Ascending aorta (tissue), 2 donors: ENCODE results near the gene GPR155. TPM values are rescaled to one million over a fixed set of nuclear protein-coding genes. Genes with fewer than 3 reads are reported as not detected.
"Not testable (repeated sequence)": the region's sequence is repeated elsewhere in the genome, so short reads cannot be mapped to it uniquely, and the experiment has no call there.

Source experiments
- DNase-seq, 2 donors: peaks; one replicate each; pipeline ENCODE4 v3.0.0-alpha.2; 2019; ENCODE audit warnings: low spot score in 2 of 2
- H3K27ac ChIP-seq, 2 donors: fragments of 200-600 bp; sonication (generic); one replicate each; pipeline ENCODE4 v1.5.1; 2016 to 2017; ENCODE audit warnings: mild to moderate bottlenecking in 1 of 2
- H3K27me3 ChIP-seq: fragments of 200-600 bp; sonication (generic); one replicate; pipeline ENCODE4 v1.5.1; 2017
- H3K36me3 ChIP-seq, 2 donors: fragments of 200-600 bp; sonication (generic); one replicate each; pipeline ENCODE4 v1.5.1; 2016
- H3K4me1 ChIP-seq, 2 donors: fragments of 200-600 bp; sonication (generic); one replicate each; pipeline ENCODE4 v1.5.1; 2016 to 2017; ENCODE audit warnings: mild to moderate bottlenecking in 1 of 2
- H3K4me3 ChIP-seq, 2 donors: fragments of 200-600 bp; sonication (generic); one replicate each; pipeline ENCODE4 v1.5.1; 2016 to 2017; ENCODE audit warnings: mild to moderate bottlenecking in 1 of 2
- H3K9me3 ChIP-seq, 2 donors: fragments of 200-600 bp; sonication (generic); one replicate each; pipeline ENCODE4 v1.5.1; 2016
- intact Hi-C: fragments of 100-400 bp; cut with DNase I; formaldehyde crosslinking; loops from one replicate; pipeline ENCODE4 v1.15.1; 2023
- total RNA-seq: library from RNA; depleted of rRNA; stranded (reverse); fragments of >200 nt; gene quantifications from one replicate; pipeline ENCODE4 v1.1.0, GENCODE V29; 2016
- TF ChIP-seq, protein P1 (sequence below), 3 experiments: fragments of 200-600 bp in 2 of 3; fragments of 450-650 bp in 1 of 3; sonication (generic) in 2 of 3; IDR thresholded peaks; one replicate each; pipeline ENCODE4 v1.5.1; 2016 to 2019; ENCODE audit warnings: antibody characterized with exemption in 3 of 3, mild to moderate bottlenecking in 1 of 3, moderate library complexity in 1 of 3

GPR155 gene
- total RNA-seq, 1 donor from 2014 or later: 1.8 TPM

DNA sequence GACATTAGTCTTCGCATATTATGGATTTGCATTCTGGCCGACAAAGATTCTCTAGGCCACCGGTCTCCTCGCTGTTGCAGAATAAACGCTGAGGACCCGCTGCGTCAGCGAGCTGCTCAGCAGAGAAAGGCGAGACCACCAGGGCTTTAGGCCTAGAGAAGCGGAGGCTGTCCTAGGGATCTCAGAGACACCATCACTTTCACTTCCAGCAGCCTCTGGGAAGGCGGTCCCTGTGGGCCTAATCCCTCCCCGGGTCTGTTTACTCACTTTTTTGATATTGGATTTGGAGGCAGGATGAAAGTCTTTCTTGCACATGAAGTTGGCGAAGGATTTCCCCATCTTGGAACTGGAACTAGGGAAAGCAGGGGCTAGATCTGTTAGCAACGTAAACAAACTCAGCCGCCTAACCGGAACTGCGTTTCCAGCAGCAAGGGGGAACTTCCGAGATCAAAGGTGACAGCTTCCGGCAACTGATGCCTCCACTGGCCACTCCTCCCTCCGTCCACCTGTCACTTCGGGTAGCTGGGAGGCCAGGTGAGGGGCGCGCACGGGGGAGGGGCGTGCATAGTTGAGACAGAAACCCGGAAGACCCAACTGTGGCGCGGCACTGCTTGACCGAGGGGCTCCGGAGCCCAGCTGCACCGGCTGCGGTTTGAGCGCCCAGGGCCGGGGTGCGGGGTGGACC, 91.4 kb downstream of the GPR155 start, which contains the start of gene SCRN3:
TSS of gene SCRN3 (plus strand) at position 447 of the 685 bp plus-strand sequence. CDS start 2,554 bp downstream, outside the sequence.
- TF ChIP-seq, protein P1, sequence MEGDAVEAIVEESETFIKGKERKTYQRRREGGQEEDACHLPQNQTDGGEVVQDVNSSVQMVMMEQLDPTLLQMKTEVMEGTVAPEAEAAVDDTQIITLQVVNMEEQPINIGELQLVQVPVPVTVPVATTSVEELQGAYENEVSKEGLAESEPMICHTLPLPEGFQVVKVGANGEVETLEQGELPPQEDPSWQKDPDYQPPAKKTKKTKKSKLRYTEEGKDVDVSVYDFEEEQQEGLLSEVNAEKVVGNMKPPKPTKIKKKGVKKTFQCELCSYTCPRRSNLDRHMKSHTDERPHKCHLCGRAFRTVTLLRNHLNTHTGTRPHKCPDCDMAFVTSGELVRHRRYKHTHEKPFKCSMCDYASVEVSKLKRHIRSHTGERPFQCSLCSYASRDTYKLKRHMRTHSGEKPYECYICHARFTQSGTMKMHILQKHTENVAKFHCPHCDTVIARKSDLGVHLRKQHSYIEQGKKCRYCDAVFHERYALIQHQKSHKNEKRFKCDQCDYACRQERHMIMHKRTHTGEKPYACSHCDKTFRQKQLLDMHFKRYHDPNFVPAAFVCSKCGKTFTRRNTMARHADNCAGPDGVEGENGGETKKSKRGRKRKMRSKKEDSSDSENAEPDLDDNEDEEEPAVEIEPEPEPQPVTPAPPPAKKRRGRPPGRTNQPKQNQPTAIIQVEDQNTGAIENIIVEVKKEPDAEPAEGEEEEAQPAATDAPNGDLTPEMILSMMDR (IDR thresholded peaks at IDR 0.05): no peak
- Histone ChIP-seq H3K27ac (peak within 1 kb of the TSS; percentile 58 to 75), H3K4me3 (peak within 1 kb of the TSS; percentile 76 to 91), H3K27me3 (no peaks in the 10 kb centered on the region), H3K36me3 (peaks cover under 1 to 3% of the 10 kb centered on the region in 2 donors), H3K9me3 (no peaks in the 10 kb centered on the region), H3K4me1 (peaks cover 5 to 18% of the 10 kb centered on the region in 2 donors)
- intact Hi-C loops: loop anchor here (5.0 kb wide), 1 partner anchor 92 kb away; the partner anchor contains the start of gene GPR155
- peak; percentile 28 to 85 for DNase-seq

DNA sequence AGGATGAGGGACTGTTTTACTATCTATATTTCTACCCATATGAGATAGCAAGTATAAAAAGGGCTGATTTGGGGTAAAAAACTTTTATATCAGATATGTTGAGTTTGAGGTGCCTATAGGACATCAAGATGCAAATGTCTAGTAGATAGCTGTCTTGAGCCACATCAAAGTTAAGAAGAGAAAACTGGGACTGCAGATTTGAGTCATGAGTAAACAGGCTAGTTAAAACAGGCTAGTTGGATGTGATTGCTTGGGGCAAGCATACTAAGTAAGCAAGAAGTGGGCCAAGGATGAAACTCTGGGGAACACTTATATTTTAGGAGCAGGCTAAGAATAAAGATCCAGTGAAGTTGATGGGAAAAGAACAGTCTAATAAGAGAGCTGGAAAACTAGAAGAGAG, 94.1 kb downstream of the GPR155 start:
- intact Hi-C loops: no loop called here
- H3K4me3 ChIP-seq: no peak overlapping the region
- H3K9me3 ChIP-seq: no peaks in the 10 kb centered on the region
- TF ChIP-seq, protein P1 (IDR thresholded peaks at IDR 0.05): no peak
- H3K27ac ChIP-seq: no peak overlapping the region
- peaks cover 5 to 18% of the 10 kb centered on the region in 2 donors for H3K4me1 ChIP-seq
- peaks cover 3 to 6% of the 10 kb centered on the region in 2 donors for H3K36me3 ChIP-seq
- no peak for DNase-seq
- no peaks in the 10 kb centered on the region for H3K27me3 ChIP-seq

DNA sequence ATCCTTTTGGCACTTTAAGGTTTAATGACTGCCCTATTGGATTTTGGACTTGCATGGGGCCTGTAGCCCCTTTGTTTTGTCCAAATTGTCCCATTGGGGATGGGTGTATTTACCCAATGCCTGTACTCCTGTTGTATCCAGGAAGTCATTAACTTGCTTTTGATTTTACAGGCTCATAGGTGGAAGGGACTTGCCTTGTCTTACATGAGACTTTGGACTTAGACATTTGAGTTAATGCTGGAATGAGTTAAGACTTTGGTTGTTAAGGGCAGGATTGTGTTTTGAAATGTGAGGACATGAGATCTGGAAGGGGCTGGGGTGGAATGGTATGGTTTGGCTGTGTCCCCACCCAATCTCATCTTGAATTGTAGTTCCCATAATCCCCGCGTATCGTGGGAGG, 96.5 kb downstream of the GPR155 start:
- Histone ChIP-seq H3K4me1 (peaks cover 5 to 12% of the 10 kb centered on the region in 2 donors), H3K36me3 (peaks cover 15 to 24% of the 10 kb centered on the region in 2 donors)
- intact Hi-C loops: not testable (repeated sequence)

DNA sequence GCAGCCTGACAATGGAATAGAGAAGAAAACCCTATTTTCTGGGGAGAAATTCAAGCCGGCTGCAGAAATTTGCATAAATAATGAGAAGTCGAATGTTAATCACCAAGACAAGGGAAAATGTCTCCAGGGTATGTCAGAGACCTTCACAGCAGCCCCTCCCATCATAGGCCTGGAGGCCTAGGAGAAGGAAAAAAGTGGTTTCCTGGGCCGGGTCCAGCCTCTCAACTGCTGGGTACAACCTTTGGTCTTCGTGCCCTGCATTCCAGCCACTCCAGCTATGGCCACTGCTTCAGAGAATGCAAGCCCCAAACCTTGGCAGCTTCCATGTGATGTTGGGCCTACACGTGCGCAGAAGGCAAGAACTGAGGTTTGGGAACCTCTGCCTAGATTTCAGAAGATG, 97.3 kb downstream of the GPR155 start:
- Histone ChIP-seq H3K27me3 (no peaks in the 10 kb centered on the region), H3K4me1 (peaks cover 5 to 12% of the 10 kb centered on the region in 2 donors), H3K9me3 (no peaks in the 10 kb centered on the region), H3K27ac (no peak overlapping the region), H3K36me3 (peaks cover 15 to 30% of the 10 kb centered on the region in 2 donors), H3K4me3 (no peak overlapping the region)
- TF ChIP-seq, protein P1 (IDR thresholded peaks at IDR 0.05): no peak
- intact Hi-C loops: no loop called here
- DNase-seq: no peak

More for the DNA sequence above, 96.5 kb downstream of the GPR155 start:
- H3K27me3 ChIP-seq, H3K9me3 ChIP-seq, H3K27ac ChIP-seq, H3K4me3 ChIP-seq, DNase-seq: not testable (repeated sequence)

DNA sequence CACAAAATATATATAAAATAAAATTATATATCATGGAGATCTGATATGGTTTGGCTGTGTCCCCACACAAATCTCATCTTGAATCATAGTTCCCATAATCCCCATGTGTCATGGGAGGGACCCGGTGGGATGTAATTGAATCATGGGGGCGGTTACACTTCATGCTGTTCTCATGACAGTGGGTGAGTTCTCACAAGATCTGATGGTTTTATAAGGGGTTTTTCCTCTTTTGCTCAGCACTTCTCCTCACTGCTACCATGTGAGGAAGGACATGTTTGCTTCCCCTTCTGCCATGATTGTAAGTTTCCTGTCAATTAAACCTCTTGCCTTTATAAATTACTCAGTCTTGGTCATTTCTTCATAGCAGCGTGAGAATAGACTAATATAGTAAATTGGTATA, 98.1 kb downstream of the GPR155 start:
- H3K27ac ChIP-seq, H3K9me3 ChIP-seq, H3K4me1 ChIP-seq, intact Hi-C loops, H3K27me3 ChIP-seq, H3K4me3 ChIP-seq, DNase-seq: not testable (repeated sequence)
- H3K36me3 ChIP-seq: peaks cover 15 to 38% of the 10 kb centered on the region in 2 donors

DNA sequence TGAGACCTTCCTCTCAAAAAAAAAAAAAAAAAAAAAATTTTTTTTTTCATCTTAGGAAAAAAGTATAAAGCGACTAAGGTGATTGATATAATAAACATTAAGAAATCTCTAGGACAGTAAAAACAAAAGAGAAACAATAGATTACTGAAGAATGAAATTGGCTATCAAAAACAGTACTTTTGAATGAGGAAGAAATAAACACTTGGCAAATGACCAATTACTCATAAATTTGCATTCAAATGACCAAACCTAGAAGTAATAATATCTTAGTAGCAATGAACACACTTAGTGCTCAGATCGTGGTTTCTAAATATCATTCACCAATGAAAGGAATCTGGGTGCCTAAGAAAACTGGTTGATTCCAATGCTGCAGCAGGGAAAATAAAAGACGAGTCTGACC, 101.6 kb downstream of the GPR155 start:
- Histone ChIP-seq H3K27ac (no peak overlapping the region), H3K9me3 (no peaks in the 10 kb centered on the region), H3K4me3 (no peak overlapping the region), H3K4me1 (no peaks in the 10 kb centered on the region), H3K36me3 (peaks cover 21 to 51% of the 10 kb centered on the region in 2 donors), H3K27me3 (no peaks in the 10 kb centered on the region)
- TF ChIP-seq, protein P1 (IDR thresholded peaks at IDR 0.05): no peak
- intact Hi-C loops: no loop called here
- no peak for DNase-seq
